Sciatic nerve (tissue), 2 donors: ENCODE results near the gene MED16. TPM values are rescaled to one million over a fixed set of nuclear protein-coding genes. Genes with fewer than 3 reads are reported as not detected.

Experiments used
- ATAC-seq: fragments of 200-7000 bp; cut with Tn5 transposase; one replicate; pipeline ENCODE4 v1.9.1; 2020; ENCODE audit warnings: mild to moderate bottlenecking, moderate library complexity
- DNase-seq: peaks from one replicate; pipeline ENCODE4 v3.0.0-alpha.2; 2020; ENCODE audit warnings: low spot score
- intact Hi-C: fragments of 100-400 bp; cut with DNase I; formaldehyde crosslinking; loops from one replicate; pipeline ENCODE4 v1.14.2; 2022
- total RNA-seq: library from RNA; stranded (reverse); fragmentation: NEBNext Ultra II Directional; extraction: Animal tissue kit (Norgen Biotek cat#: 25700); gene quantifications from one replicate; pipeline ENCODE4 v1.2.1, GENCODE V29; 2021
- donor health status: DM: no; HTN: no; CAD: no.
- donor health status: DM: no; HTN: no; CAD: no.

The MED16 gene, protein sequence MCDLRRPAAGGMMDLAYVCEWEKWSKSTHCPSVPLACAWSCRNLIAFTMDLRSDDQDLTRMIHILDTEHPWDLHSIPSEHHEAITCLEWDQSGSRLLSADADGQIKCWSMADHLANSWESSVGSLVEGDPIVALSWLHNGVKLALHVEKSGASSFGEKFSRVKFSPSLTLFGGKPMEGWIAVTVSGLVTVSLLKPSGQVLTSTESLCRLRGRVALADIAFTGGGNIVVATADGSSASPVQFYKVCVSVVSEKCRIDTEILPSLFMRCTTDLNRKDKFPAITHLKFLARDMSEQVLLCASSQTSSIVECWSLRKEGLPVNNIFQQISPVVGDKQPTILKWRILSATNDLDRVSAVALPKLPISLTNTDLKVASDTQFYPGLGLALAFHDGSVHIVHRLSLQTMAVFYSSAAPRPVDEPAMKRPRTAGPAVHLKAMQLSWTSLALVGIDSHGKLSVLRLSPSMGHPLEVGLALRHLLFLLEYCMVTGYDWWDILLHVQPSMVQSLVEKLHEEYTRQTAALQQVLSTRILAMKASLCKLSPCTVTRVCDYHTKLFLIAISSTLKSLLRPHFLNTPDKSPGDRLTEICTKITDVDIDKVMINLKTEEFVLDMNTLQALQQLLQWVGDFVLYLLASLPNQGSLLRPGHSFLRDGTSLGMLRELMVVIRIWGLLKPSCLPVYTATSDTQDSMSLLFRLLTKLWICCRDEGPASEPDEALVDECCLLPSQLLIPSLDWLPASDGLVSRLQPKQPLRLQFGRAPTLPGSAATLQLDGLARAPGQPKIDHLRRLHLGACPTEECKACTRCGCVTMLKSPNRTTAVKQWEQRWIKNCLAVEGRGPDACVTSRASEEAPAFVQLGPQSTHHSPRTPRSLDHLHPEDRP
- total RNA-seq, result 55.7 TPM

DNA sequence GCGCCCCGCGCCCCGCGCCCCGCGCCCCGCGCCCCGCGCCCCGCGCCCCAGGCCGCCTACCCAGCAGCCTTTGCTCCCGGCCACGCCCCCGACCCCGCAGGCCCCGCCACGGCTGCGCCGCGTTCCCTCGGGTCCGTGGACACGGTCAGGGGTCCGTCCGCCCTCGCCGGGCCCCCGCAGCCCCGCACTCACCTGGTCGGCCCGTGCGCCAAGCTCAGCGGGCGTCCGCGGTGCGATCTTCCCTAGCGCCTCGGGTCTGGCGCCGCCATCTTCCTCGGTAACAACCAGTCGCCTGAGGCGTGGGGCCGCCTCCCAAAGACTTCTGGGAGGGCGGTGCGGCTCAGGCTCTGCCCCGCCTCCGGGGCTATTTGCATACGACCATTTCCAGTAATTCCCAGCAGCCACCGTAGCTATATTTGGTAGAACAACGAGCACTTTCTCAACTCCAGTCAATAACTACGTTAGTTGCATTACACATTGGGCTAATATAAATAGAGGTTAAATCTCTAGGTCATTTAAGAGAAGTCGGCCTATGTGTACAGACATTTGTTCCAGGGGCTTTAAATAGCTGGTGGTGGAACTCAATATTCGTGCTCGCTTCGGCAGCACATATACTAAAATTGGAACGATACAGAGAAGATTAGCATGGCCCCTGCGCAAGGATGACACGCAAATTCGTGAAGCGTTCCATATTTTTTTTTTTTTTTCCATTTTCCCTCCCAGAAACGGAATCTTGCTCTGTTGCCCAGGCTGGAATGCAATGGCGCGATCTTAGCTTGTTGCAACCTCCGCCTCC, at the start of gene MED16, which contains the start of gene RNU6-9:
Gene MED16 (minus strand): TSS at position 294 of the 796 bp plus-strand sequence. CDS start 2,056 bp downstream, outside the sequence.
Gene RNU6-9 (plus strand): TSS at position 591 of the 796 bp plus-strand sequence.
- DNase-seq, result peak; percentile 94
- intact Hi-C loops, result no loop called here
- peak; percentile 97 for ATAC-seq

DNA sequence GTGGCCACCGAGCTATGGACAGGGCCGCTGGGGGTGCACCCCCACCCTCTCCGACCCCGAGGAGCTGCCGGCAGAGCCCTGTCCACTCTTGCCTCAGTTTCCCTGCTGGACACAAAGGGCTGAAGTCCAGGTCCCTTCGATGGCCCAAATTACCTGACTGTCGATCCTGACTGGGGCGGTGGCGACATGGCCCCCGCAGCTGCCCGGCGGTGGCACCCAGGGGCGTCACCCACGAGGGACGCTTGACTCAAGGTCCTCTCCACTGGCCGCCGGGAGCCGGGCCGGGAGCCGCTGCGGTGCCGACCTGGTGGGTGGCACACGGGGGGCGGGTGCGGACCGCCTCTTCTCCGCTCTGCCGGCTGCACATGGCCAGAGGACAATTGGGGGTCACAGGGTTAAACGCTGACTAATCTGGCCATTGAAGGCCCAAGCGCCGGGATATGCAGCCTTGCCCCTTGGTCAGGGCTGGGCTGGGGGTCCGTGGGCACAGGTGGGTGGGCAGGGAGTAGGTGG, 49.2 kb upstream of the MED16 start:
- DNase-seq (no peak), ATAC-seq (no peak)
- intact Hi-C loops, result no loop called here

DNA sequence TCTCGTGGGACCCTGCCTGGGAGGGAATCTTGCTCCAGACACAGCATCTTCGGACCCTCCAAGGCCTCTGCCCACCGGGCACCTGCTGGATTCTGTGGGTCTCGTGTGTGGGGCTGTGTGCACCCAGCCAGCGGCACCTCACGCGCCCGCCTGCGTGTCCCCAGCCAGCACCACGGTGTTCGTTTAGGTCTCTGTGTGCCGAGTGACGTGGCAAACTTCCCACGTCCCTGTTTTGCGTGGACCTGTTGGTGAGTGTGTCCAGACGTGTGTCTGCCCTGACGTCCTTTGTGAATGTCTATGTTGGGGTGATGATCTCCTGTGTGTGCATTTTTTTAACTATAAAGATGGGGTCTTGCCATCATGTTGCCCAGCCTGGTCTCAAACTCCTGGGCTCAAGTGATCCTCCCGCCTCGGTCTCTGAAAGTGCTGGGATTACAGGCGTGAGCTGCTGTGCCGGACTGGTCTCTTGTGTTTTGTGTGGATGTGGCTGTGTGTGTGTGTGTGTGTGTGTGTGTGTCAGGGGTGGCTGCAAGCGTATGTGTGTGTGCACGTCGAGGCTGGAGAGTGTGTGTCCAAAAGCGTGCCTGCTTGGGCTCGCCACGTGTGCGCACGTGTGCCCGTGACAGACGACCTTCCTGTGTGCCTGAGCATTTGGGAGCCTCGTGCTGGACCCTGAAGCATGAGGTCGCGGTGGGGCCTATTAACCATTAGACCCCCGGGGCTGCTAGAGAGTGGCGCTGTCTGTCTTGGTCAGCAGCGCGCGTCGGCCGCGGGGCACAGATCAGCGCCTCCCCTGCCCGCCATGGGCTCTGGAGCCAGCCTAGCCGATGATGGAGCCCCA, 48.5 kb upstream of the MED16 start:
- no peak for ATAC-seq
- intact Hi-C loops, result no loop called here
- DNase-seq, result no peak

DNA sequence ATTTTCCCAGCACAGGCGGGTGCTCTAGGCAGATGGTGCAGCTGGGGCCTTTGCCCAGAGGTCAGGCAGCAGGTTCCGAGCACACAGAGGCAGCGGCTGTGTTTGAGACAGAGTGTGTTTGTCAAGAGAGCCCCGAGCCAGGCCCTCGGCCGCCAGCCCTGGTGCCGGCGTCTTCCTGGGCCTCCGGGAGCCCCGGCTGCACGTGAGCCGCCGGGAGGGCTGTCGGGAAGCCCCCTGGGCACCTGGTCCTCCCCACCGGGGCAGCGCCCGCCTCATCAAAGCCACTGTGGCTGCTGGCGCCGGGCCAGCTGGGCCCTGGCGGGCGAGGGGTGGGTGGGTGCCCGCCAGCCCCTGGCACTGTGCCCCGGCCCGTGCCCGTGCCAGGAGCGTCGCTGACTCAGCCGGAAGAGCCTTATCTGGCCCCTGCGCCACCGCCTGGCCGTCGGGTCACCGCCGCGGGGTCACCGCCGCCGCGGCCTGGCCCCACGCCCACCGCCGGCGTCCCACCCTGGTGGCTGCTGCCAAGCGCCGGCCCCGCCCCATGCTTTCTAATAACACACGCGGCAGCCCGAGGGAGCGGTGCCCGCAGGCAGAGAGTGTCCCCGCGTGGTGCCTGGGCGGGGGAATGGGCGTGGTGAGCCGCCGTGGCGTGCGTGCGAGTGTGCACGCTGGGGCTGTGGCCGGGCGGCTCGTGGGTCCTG, 47.8 kb upstream of the MED16 start:
- intact Hi-C loops, result no loop called here
- DNase-seq, result peak; percentile 80

DNA sequence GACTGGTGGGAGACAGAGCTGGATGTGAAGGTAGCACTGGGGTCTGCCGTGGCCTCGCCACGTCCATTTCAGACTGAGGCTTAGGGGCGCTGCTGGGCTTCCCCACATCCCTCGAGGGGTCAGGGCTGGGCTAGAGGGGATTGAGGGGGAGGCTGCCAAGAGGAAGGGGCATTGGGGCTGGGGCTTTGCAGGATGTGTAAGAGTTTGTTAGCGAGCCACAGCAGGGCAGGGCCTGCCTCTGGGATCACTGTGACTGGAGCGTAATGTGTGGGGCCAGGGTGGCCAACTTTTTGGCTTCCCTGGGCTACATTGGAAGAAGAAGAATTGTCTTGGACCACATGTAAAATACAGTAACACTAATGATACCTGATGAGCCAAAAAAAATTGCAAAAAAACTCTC, 46.9 kb upstream of the MED16 start:
- intact Hi-C loops, result loop anchor here (5.0 kb wide), 1 partner anchor 297 kb away; the partner anchor contains the start of gene CBARP
- ATAC-seq, result no peak
- DNase-seq, result no peak

More for the DNA sequence above, 47.8 kb upstream of the MED16 start:
- peak; percentile 83 for ATAC-seq

DNA sequence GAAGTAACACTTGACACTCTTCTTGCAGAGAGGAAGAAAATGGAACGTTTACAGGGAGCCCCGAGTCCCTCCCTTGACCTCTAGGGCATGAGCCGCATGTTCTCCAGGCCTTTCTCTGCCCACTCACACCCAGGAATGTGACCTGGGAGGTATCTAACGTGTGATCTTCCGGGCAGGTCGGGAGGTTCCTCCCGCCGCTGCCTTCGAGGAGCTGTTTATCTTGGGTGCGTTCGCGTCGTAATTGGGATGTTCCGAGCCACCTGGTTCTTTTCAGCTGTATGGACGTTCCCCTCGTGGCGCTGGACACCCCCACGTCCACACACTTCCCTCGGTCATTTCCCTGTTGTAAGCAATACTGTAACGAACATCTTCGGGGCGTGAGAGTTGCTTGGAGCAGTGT, 46.5 kb upstream of the MED16 start:
- intact Hi-C loops, result loop anchor here (5.0 kb wide), 1 partner anchor 298 kb away; the partner anchor contains the start of gene CBARP
- ATAC-seq (no peak), DNase-seq (no peak)

DNA sequence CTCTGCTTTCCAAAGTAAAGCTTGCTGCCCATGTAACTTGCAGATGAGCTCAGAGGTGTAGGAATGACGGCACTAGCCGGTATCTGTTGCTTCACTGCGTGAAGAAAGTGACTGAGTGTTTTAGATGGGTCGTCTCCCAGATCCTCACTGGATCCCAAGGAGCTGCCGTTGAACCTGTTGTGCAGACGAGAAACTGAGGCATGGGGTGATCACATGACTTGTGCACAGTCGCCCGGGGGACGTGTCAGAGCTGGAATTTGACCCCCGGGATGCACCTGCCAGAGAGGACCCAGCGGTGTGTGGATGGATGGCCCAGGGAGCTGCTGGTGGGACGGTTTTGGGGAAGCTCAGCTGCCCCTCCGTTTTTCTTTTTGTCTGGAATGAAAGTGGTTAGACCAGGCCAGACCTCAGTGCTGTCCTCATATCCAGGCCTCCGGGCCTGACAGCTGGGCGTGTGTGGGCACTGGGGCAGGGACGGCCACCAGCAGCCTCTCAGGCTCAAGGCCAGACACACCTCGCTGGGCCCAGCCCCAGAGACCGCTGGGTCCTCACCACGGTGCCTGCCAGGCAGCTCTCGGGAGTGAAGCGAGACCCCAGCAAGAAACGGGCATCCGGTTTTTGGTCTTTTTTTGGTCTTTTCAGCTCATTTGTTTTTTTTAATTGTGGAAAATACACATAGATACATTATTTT, 45.4 kb upstream of the MED16 start:
- intact Hi-C loops, result loop anchor here (5.0 kb wide), 1 partner anchor 299 kb away; the partner anchor contains the start of gene CBARP
- no peak for DNase-seq
- ATAC-seq, result no peak

DNA sequence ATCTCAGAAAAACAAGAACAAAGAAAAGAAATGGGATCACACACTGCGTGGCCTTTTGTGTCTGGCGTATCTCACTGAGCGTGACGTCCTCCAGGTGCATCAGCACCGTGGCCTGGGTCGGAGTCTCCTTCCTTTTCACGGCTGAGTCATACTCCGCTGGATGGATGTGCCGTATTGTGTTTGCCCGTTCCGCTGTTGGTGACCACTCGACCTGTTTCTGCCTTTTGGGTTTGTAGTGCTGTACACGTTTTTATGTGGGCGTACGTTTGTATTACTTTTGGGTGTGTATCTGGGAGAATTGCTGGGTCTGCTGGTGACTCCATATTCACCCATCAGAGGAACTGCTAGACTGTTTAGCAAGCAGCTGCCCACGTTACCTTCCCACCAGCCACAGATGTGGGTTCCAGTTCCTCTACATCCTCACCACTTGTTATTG, 44.3 kb upstream of the MED16 start:
- DNase-seq, result no peak
- no peak for ATAC-seq
- intact Hi-C loops, result loop anchor here (5.0 kb wide), 1 partner anchor 300 kb away; the partner anchor contains the start of gene CBARP

DNA sequence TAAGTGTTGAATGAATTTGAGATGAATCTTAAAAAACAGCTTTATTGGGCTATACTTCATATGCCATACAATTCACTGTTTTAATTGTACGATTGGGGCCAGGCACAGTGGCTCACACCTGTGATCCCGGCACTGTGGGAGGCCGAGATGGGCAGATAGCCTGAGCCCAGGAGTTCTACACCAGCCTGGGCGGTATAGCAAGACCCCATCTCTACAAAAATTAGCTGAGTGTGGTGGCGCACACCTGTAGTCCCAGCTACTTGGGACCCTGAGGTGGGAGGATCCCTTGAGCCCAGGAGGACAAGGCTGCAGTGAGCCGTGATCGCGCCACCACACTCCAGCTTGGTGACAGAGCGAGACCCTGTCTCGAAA, 43.2 kb upstream of the MED16 start:
- intact Hi-C loops, result loop anchor here (5.0 kb wide), 1 partner anchor 301 kb away; the partner anchor contains the start of gene CBARP
- no peak for ATAC-seq
- no peak for DNase-seq

DNA sequence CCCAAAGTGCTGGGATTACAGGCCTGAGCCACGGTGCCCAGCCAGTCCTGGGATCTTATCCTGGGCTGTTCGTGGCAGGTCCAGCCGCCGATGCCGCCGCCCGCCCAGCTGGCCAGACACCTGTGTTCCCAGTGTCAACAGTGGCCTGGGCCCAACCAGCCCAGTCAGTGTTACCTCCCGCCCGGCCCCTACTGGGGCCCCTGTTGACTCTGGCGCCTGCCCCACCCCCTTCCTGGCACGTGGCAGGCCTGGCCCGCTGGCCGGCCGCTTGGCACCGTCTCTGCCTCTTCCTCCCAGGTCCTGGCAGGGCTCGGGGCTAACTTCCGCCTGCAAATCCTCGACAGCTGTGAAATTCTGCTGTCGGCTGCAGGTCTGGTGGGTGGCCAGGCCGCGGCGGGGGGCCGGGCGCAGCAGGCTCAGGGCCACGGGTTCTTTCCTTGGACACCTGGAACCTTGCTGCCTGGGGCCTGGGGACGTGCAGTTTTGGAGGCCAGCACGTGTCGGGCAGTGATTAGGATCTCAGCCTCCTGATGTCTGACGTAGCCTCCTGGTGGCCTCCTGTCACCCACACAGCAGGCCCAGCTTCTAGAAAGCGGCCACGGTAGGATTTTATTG, 42.0 kb upstream of the MED16 start:
- peak; percentile 87 for DNase-seq
- peak; percentile 79 for ATAC-seq
- intact Hi-C loops, result loop anchor here (5.0 kb wide), 1 partner anchor 302 kb away; the partner anchor contains the start of gene CBARP

DNA sequence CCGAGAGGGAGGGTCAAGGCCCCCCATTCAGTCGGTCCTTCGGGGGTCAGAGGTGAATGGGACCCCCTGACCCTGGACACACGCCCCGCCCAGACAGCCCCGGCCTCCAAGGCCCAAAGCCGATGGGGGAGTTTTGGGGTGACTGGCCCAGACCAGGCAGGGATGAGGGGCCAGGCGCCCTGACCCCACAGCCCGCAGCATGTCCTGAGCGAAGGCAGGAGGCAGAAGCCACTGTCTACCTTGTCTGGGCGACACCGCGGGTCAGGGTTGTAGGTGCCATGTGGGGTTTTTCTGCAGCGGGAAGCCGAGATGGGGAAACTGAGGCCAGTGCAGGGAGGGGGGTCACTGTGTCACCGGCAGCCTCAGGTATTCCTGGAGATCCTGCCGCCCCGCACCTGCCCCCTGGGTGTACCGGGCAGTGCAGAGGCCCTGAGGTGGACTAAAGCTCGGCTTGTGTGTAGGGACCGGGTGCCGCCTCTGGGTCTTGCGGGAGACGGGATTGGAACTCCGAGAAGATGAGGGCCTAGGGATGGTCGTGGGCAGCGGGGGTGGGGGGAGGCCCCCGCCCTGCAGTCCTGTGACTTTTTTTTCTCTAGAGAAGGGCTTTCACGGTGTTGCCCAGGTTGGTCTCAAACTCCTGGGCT, 41.3 kb upstream of the MED16 start:
- no peak for DNase-seq
- no peak for ATAC-seq
- intact Hi-C loops, result no loop called here

DNA sequence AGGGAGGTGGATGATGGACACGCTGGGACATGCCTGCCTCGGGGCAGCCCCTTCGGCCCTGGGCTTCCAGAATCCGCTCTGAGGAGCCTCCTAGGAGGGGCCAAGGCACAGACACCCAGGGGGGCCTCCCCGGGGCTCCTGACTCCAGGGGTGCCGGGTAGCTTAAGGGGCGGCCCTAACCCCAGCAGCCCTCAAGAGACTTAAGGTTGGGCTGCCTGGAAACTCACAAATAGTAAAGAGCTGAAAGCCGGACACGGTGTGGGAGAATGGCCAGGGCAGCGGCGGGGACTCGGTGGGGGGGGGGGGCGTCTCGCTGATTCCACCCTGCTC, 40.5 kb upstream of the MED16 start:
- DNase-seq, result no peak
- no peak for ATAC-seq
- intact Hi-C loops, result no loop called here

DNA sequence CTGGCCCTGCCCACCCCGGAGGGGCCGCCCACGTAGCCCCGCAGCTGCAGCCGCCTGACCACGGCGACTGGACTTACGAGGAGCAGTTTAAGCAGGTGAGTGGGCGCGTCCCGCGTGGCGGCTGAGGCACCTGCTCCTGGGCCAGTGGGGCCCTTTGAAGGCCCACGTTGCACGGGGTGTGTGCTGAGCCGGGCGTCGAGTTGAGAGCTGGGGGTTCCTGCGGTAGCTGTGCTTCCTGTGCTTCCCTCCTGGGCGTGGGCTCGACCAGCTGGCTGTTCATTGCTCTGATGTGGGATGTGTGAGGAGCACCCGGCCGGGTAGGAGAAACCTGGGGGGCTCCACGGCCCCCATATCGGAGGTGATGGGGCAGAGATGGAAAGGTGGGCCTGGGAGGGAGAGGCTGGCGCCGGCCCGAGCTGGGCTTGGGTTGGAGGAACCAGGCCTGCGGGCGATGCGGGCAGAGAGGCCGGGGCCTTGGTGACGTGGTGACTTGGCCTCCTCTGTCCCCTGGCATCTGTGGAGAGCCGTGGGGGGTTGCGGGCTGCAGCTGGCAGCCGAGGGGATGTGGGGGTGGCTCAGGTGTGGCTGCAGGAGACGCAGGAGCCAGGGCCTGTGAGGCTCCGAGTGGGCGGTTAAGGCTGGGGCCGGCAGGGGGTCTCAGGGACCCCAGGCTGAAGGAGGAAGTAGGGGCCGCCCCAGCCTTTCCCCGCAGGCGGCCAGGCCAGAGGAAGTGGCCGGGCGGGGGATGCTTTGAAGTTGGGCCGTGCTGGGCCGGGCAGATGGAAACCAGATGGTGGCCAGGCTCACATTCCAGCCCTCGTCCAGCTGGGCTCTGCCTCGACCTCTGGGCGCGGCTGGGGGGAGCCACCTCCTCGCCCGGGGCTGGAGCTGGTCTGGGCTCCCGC, 39.9 kb upstream of the MED16 start:
- intact Hi-C loops, result no loop called here
- DNase-seq (peak; percentile 87), ATAC-seq (peak; percentile 91)

DNA sequence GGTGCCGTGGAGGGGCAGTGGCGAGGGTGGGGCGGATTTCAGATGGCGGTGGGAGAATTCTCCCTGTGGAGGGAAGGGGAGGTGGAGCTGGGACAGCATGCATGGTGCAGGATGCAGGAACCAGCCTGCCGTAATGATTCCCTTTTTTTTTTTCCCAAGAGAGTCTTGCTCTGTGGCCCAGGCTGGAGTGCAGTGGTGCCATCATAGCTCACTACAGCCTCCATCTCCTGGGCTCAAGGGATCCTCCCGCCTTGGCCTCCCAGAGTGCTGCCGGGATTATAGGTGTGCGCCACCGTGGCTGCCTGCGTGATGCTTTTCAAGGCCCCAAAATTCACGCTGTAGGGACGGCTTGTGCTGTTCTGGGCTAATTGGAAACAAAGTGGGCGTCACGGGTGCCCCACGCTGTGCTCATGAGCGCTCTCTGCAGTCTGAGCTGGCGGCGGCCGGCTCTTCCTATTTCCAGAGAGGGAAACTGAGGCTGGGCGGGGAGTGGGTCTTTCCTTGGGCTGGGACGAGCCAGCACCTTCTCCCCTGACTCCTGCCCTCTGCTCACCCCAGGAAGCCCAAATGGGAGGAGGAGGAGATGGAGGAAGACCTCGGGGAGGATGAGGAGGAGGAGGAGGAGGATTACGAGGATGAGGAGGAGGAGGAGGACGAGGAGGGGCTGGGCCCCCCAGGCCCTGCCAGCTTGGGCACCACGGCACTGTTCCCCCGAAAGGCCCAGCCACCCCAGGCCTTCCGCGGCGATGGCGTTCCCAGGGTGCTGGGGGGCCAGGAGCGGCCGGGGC, 39.1 kb upstream of the MED16 start:
- ATAC-seq, result no peak
- intact Hi-C loops, result no loop called here
- DNase-seq, result no peak
